NCI-H1105 treated with DMSO at 0.1 percent for 48 hours (cell line): Measurements from ENCODE around the gene UBE2L5.

Experiments
- DNase-seq: peaks from one replicate; lab custom pipeline; 2025; lab: John Stamatoyannopoulos, UW

The UBE2L5 gene

DNA sequence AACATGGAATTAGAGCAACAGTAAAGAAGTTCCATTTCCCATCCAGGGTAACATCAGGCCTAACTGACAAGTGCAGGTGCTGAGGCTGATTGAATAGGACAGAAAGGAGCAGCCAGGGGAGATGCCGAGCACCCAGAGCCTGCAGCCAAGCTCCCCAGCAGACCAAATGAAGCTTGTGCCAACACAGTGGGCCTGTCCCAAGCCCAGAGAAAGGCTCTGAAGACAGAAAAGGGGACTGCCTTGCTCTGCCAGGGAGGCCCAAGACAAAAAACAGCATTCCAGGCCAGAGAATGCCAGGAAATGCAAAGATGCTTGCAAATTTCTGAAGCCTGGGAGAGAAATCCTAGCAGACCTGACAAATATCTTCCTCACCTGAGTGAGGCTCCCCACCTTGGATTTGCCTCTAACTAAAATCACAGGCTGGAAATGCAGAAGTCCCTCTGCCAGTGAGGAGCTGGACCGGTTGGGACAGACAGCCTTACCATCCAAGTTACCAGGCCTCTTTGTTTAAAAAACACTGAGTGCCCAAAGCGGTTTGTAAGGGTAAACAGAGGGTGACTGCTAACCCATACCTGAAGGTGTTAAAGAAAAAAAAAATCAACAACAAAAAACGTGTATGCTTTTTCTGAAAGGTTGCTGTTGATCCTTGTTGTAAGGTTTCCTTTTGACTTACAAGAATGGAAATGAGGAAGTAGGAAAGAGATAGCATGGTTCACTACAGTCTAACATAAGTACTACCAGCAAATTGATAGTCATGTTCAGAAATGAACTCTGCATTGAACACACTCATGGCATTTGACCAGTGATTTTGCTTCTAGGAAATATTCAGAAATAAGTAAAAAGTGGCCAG is 55.3 kb downstream of the UBE2L5 start:
- DNase-seq, result no peak
